Endodermal cell (in vitro differentiated cells): Measurements from ENCODE around the gene SH2B3. TPM values are rescaled to one million over a fixed set of nuclear protein-coding genes. Genes with fewer than 3 reads are reported as not detected.

Source experiments
- DNase-seq: peaks from one replicate; pipeline ENCODE4 v3.0.0-alpha.2; 2017
- H3K27ac ChIP-seq: 2 replicates; pipeline ENCODE4 v1.5.1; 2013; ENCODE audit warnings: mild to moderate bottlenecking, low read depth, low read length, moderate library complexity
- H3K27me3 ChIP-seq: 2 replicates; pipeline ENCODE4 v1.6.1; 2013; ENCODE audit warnings: mild to moderate bottlenecking, low read length, moderate library complexity; ENCODE audit not compliant: insufficient read depth, control insufficient read depth, poor library complexity, severe bottlenecking
- H3K36me3 ChIP-seq: 2 replicates; pipeline ENCODE4 v1.7.0; 2013; ENCODE audit warnings: mild to moderate bottlenecking, low read length, moderate library complexity; ENCODE audit not compliant: control insufficient read depth, insufficient read depth
- H3K4me1 ChIP-seq: one replicate; pipeline ENCODE4 v1.7.0; 2013; ENCODE audit warnings: low read length; ENCODE audit not compliant: control insufficient read depth, insufficient read depth
- H3K4me3 ChIP-seq: 2 replicates; pipeline ENCODE4 v1.5.1; 2013; ENCODE audit warnings: mild to moderate bottlenecking, low read length, moderate library complexity
- H3K9ac ChIP-seq: 2 replicates; pipeline ENCODE4 v1.6.1; 2013; ENCODE audit warnings: mild to moderate bottlenecking, low read length, moderate library complexity; ENCODE audit not compliant: poor library complexity, severe bottlenecking; ENCODE audit errors: extremely low read depth
- H3K9me3 ChIP-seq: 2 replicates; pipeline ENCODE4 v1.6.1; 2013; ENCODE audit warnings: mild to moderate bottlenecking, low read length, moderate library complexity; ENCODE audit not compliant: control insufficient read depth
- H3K27ac Mint-ChIP-seq: 2 replicates; pipeline ENCODE4 v1.8.0; 2020; ENCODE audit warnings: mixed read lengths
- H3K27me3 Mint-ChIP-seq: 2 replicates; pipeline ENCODE4 v1.8.0; 2021; ENCODE audit warnings: mild to moderate bottlenecking, mixed read lengths; ENCODE audit not compliant: insufficient read depth
- H3K36me3 Mint-ChIP-seq: 2 replicates; pipeline ENCODE4 v1.8.0; 2020; ENCODE audit warnings: low read depth, mixed read lengths
- H3K4me1 Mint-ChIP-seq: 2 replicates; pipeline ENCODE4 v1.8.0; 2020; ENCODE audit warnings: mixed read lengths
- H3K4me3 Mint-ChIP-seq: 2 replicates; pipeline ENCODE4 v1.8.0; 2020; ENCODE audit warnings: mild to moderate bottlenecking, moderate library complexity, mixed read lengths
- H3K9me3 Mint-ChIP-seq: 2 replicates; pipeline ENCODE4 v1.8.0; 2020; ENCODE audit warnings: mild to moderate bottlenecking, mixed read lengths
- CTCF ChIP-seq: fragments of 200-600 bp; sonication (generic); conservative IDR thresholded peaks from 2 replicates; pipeline ENCODE4 v1.5.0; 2021; ENCODE audit warnings: antibody characterized with exemption, mild to moderate bottlenecking
- WGBS, 2 experiments: methylation state at CpG; one replicate each; pipeline versions ENCODE4 v1.1.5 to v1.1.7; 2013; ENCODE audit warnings: missing lambda C conversion rate in 2 of 2, mixed read lengths in 1 of 2; ENCODE audit not compliant: insufficient coverage in 1 of 2, insufficient read length in 1 of 2; 5-methylcytosine and 5-hydroxymethylcytosine counted together
- total RNA-seq, 2 donors: library from RNA; stranded (reverse); fragmentation: NEBNext Ultra II Directional in 1 of 2; extraction: Animal tissue kit (Norgen Biotek cat#: 25700) in 1 of 2; gene quantifications; 2 replicates in 1 of 2; 3 replicates in 1 of 2; pipeline ENCODE4 v1.2.1, GENCODE V29; 2021

SH2B3 gene
- total RNA-seq, 2 donors from 2014 or later, result 6.8 to 6.9 TPM

- 91 to 96% methylated on average over 4 to 5 of the region's 5 CpGs for WGBS, 2 experiments
- H3K27me3 ChIP-seq, result no peaks in the 10 kb centered on the region
- H3K4me1 ChIP-seq, result no peaks in the 10 kb centered on the region
- H3K27ac ChIP-seq, result no peak overlapping the region
- Mint-ChIP-seq H3K9me3 (no peaks in the 10 kb centered on the region), H3K36me3 (peaks cover 34% of the 10 kb centered on the region), H3K27ac (peak overlapping the region; percentile 14), H3K27me3 (no peaks in the 10 kb centered on the region), H3K4me1 (peaks cover 16% of the 10 kb centered on the region), H3K4me3 (no peak overlapping the region)
- no peaks in the 10 kb centered on the region for H3K9me3 ChIP-seq
- H3K9ac ChIP-seq, result no peak overlapping the region
- no peak overlapping the region for H3K4me3 ChIP-seq
- peak; percentile 45 for DNase-seq
- no peak for TF ChIP-seq CTCF
- H3K36me3 ChIP-seq, result peaks cover 3% of the 10 kb centered on the region
These were observed 34.0 kb downstream of the SH2B3 start for GRCh38 chr12:111439657-111440151.

- WGBS, 2 experiments, result 92 to 93% methylated on average over 6 to 8 of the region's 8 CpGs
- Mint-ChIP-seq H3K4me3 (no peak overlapping the region), H3K27ac (peak overlapping the region; percentile 14), H3K36me3 (peaks cover 38% of the 10 kb centered on the region), H3K4me1 (peaks cover 12% of the 10 kb centered on the region), H3K27me3 (no peaks in the 10 kb centered on the region), H3K9me3 (no peaks in the 10 kb centered on the region)
- Histone ChIP-seq H3K9ac (no peak overlapping the region), H3K9me3 (no peaks in the 10 kb centered on the region), H3K27me3 (no peaks in the 10 kb centered on the region), H3K4me1 (no peaks in the 10 kb centered on the region), H3K4me3 (no peak overlapping the region), H3K27ac (no peak overlapping the region), H3K36me3 (peaks cover 4% of the 10 kb centered on the region)
- DNase-seq, result no peak
- TF ChIP-seq CTCF, result no peak
These were observed 34.4 kb downstream of the SH2B3 start for GRCh38 chr12:111440152-111440551.

- DNase-seq, result peak; percentile 45
- no peaks in the 10 kb centered on the region for H3K27me3 ChIP-seq
- H3K4me1 ChIP-seq, result no peaks in the 10 kb centered on the region
- no peak overlapping the region for H3K9ac ChIP-seq
- no peak for TF ChIP-seq CTCF
- Mint-ChIP-seq H3K9me3 (no peaks in the 10 kb centered on the region), H3K27me3 (no peaks in the 10 kb centered on the region), H3K4me3 (no peak overlapping the region), H3K27ac (peak overlapping the region; percentile 14), H3K4me1 (peaks cover 10% of the 10 kb centered on the region), H3K36me3 (peaks cover 41% of the 10 kb centered on the region)
- H3K4me3 ChIP-seq, result no peak overlapping the region
- H3K9me3 ChIP-seq, result no peaks in the 10 kb centered on the region
- no peak overlapping the region for H3K27ac ChIP-seq
- 92 to 100% methylated on average over 2 to 3 of the region's 3 CpGs for WGBS, 2 experiments
- H3K36me3 ChIP-seq, result peaks cover 9% of the 10 kb centered on the region
These were observed 34.9 kb downstream of the SH2B3 start for GRCh38 chr12:111440631-111441030.
